GM18870 (cell line): ENCODE measurements around the gene KRTAP12-3.
"Not testable (repeated sequence)": the region's sequence is repeated elsewhere in the genome, so short reads cannot be mapped to it uniquely, and the experiment has no call there.

Source experiments
- ATAC-seq: cut with Tn5 transposase; IDR thresholded peaks from one replicate; pipeline ENCODE4 v1.9.1; 2021; ENCODE audit warnings: moderate library complexity; ENCODE audit not compliant: unreplicated experiment

KRTAP12-3 gene

DNA sequence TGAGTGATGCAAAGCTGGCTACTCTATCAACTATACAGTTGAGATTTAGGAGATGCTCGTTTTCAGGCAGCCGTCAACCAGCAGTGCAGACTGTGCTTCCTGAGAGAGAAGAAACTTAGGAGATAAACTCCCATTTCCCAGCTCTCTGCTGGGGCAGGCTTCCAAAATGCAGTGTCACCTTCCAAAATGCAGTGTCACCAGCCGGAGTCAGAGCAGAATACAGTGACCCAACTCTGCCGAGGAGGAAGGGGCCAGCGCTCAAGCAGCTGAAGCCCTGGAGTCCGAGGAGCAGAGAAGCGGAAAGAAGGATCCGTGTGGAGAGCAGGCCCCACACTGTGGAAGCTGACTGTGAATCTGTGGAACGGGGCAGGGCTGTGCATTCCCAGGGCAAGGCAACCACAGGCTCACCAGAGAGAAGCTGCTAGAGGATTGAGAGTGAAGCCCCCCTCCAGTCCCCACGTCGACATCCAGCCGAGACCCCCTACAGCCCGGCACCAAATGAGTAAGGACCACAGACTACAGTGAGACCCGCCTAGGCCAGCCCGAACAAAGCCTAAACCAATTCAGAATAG is 24.9 kb downstream of the KRTAP12-3 start:
- no peak for ATAC-seq

DNA sequence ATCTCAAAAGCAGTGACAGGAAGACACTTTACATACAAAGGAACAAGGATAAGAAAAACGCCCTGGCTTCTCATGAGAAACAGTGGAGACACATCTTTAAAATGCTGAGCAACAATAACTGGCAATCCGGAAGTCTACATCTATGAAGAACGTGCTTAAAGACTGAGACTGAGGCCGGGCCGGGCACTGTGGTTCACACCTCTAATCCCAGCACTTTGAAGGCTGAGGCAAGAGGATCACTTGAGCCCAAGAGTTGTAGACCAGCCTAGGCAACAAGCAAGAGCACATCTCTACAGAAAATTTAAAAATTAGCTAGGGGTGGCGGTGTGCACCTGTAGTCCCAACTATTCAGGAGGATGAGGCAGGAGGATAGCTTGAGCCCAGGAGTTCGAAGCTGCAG is 26.3 kb downstream of the KRTAP12-3 start:
- ATAC-seq, result no peak

DNA sequence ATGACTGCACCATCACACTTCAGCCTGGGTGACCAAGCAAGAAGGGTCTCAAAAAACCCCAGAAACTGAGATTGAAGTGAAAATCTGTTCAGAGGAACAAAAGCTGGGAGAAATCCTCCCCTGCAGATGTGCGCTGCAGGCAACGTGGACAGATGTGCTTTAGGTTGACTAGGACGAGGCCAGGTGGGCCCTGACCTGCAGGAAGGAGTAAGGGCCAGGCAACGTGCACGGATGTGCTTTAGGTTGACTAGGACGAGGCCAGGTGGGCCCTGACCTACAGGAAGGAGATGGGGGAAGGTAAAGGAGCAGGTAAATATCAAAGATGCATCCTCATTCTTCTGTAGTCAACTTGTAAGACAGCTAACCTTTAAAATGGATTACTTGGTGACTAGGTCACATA is 26.8 kb downstream of the KRTAP12-3 start:
- ATAC-seq, result no peak

DNA sequence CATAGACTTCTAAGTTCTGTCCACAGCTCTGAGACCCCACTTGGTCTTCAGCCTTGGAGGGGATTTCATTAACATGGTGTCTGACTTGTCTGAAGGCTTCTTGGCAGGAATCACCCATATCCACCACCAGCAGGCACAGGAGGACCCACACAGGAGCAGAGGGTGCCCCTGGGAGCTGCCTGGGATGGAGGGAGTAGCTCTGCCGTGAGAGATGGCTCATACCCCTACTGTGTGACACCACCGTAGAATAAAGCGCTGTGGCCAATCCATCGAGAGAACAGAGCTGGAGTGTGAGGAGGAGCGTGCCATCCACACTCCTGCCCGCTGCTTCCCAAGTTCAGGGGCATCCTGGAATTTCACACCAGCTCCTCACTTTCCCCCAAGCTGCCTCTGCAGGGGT is 27.3 kb downstream of the KRTAP12-3 start:
- not testable (repeated sequence) for ATAC-seq

DNA sequence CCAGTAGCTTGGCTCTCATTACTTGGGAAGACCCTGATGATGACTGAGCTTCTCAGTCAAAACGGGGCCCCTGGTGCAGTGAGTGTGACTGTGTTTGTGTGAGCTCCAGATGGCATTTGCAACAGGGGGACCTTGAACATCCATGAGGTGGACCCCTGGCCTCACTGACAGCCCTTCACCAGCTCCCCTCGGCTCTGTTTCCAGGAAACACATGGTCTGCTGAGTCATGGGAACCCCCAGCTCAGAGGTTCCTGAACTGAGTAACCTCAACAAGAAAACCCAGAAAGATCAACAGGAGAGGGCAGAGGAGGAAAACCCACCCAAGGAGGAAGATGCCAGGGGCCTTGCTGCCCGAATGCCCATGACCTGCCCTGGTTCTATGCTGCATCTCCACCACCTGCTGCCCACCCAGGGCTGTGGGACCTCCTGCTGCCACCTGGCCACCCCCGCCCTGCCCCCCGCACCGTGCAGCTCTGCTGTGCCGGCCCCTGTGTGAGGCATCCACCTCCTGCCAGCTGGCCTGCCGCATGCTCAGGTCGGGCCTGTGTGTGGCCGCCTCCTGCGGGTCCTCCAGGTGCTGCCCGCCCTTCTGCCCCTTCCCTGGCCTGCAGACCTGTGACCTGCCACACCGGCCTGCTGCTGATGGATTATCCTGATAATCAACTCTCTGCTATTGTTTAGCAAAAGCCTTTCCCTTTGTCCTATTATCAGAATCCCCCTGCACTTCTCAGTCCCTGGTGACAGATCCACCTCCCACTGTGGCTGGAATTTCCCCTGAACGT is 28.5 kb downstream of the KRTAP12-3 start:
- no peak for ATAC-seq

DNA sequence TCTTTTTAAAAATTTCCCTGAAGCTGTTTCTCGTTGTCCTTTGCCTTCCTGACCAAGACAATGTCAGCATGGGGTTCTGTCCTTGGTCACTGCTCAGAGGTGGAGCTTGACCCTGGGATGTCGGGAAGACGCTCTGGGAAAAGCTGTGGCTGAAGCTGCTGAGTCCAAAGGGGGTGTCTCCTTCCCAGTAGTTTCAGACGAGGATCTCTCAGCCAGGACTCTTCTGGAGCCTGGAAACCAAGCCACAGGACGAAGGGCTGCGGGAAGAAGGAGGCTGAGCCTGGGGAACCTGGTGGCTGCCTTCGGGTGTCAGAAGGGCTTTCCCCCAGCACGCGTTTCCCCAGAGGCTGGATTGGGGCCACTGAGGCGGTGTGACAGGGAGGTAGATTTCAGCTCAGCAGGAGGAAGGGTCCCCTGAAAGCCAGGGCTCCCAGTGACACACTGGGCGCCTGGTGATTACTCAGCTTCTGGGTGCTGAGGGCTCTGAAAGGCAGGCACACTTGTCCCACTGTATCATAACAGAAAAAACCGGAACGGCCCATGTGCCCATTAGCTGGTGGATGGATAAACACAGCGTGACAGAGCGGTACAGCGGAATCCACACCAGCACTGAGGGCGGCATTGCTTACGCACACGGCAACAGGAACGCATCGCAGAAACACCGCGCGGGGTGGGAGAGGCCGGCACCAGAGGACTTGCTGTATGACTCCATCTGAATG is 29.3 kb downstream of the KRTAP12-3 start:
- no peak for ATAC-seq

DNA sequence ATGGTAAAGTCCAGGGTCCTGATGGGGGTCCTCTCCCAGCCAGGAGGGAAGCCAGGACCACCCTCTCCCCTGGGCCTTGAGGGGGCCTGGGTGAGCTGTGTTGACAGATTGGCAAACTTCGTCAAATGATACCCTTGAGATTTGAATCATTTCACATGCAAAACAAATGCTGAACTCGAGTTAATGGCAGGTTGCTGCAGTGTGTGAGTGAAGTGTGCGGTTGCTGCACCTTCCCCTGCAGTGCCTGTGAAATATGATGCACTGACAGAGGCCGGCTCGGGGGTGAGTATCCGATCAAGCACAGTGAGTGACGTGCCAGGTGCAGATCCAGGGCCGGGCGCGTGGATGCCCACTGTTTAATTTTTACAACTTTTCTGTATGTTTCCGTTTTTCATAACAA is 29.9 kb downstream of the KRTAP12-3 start:
- ATAC-seq, result no peak

DNA sequence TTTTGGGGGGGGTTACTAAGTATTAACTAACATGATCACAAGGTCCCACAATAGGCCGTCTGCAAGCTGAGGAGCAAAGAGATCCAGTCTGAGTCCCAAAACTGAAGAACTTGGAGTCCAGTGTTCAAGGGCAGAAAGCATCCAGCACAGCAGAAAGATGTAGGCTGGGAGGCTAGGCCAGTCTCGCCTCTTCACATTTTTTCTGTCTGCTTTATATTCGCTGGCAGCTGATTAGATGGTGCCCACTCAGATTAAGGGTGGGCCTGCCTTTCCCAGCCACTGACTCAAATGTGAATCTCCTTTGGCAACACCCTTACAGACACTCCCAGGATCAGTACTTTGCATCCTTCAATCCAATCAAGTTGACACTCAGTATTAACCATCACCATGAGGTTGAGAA is 32.0 kb downstream of the KRTAP12-3 start:
- not testable (repeated sequence) for ATAC-seq

DNA sequence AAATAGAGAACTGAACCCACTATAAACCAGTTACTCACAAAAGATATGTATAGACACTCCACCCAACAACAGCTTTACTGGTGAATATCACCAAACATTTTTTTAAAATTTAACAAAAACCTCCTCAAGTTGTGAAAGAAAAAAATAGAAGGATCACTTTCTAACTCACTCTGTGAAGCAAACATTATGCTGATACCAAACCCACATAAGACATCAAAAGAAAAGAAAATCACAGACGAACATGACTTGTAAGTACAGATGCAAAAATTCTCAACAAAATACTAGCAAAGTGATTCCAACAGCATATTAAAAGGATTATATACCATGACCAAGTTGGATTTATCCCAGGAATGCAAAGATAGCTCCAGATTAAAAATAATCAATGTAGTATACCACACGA is 34.0 kb downstream of the KRTAP12-3 start:
- ATAC-seq, result no peak

DNA sequence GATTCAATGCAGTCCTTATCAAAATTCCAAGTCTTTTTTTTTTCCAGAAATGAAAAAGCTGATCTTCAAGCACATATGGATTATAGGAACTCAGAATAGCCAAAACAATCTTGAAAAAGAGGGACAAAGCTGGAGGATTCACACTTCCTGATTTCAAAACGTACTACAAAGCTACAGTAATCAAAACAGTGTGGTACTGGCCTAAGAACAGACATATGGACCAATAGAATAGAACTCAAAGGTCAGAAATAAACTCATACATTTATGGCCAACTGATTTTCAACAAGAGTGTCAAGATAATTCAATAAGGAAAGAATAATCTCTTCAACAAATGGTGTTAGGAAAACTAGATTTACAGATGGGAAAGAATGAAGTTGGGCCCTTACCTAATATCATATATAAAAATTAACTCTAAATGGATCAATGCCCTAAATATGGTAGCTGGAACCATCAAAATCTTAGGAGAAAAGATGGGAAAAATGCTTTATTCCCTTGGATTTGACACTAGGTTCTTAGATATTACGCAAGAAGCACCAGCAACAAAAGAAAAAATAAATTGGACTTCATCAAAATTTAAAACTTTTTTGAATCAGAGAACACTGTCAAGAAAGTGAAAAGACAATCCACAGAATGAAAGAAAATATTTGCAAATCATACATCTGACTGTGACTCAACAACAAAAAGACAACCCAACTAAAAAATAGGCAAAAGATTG is 35.2 kb downstream of the KRTAP12-3 start:
- ATAC-seq, result no peak

DNA sequence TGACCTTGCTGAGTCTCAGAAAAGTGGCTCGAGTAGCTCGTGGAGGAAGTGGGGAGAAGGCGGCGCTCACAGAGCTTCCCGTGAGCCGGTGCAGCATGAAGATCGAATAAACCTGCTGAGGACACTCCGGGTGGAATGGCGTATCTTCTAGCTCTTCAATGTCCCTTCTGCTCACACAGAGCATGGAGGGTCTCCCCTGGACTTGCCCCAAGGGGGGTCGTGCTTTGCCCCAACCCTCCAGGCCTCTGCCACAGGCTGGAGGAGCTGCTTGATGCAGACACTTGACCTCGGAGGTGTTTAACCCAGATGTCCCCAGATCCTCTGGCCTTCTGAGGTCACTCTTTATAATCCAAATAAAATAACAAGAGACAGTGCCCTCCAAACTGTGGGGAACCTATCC is 37.0 kb downstream of the KRTAP12-3 start:
- ATAC-seq, result no peak

DNA sequence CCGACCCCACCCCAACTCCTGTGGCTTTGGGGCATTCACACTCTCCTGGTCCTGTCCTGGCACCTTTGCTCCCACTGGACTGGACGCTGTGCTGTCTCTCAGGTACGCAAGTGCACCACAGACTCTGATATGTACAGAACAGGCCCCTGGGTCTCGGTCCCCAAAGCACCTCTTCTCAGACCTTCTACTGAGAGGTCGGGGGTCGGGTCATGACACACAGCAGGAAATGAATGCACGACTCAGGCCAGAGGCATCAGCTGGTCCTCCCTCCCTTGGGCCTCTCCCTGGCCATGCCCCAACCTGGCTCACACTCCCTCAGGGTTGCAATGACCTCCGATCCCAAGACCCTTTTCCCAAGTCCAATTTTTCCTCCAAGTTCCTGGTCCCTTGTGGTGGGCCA is 37.5 kb downstream of the KRTAP12-3 start:
- no peak for ATAC-seq

DNA sequence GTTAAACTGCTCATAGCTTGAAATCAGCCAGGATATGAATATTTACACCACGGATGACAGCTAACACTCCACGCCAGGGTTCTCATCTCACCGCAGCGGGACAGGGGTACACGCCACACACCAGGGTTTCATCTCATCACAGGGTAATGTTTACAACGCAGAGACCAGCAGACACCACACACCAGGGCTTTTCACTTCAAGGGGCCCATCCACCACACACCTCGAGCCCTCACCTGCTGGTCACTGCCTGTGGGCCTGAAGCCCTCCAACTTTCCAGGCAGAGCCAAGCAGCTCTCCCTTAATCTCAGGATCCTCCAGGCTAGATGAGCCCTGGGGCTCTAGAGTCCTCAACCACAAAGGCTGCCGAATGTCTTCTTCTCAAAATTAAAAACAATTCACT is 37.9 kb downstream of the KRTAP12-3 start:
- no peak for ATAC-seq

DNA sequence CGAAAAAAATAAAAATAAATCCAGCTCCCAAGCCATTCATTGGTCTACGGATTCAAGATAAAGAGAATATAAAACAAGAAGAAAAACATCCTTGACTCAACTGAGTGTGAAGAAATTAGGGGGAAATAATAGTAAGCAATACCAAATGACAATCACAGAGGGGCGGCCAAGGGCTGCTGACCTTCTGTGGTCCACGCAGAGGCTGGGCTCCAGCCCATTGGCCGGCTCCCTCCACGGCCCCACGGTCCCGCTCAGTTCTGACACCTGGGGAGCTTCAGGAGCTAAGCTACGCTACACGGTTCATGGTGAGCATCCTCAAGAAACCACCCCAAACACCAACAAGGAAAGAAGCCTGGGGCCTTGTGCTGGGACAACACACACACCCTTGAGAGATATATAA is 38.8 kb downstream of the KRTAP12-3 start:
- ATAC-seq, result no peak

DNA sequence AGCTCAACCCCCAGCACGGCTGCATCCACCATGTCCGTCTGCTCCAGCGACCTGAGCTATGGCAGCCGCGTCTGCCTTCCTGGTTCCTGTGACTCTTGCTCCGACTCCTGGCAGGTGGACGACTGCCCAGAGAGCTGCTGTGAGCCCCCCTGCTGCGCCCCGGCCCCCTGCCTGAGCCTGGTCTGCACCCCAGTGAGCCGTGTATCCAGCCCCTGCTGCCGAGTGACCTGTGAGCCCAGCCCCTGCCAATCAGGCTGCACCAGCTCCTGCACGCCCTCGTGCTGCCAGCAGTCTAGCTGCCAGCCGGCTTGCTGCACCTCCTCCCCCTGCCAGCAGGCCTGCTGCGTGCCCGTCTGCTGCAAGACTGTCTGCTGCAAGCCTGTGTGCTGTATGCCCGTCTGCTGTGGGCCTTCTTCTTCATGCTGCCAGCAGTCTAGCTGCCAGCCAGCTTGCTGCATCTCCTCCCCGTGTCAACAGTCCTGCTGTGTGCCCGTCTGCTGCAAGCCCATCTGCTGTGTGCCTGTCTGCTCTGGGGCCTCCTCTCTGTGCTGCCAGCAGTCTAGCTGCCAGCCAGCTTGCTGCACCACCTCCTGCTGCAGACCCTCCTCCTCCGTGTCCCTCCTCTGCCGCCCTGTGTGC is 39.6 kb downstream of the KRTAP12-3 start, which contains the start of gene KRTAP10-12:
Gene KRTAP10-12, plus strand, starts transcription at position 1 of the 639 bp plus-strand sequence. Its CDS starts 30 bp downstream, at position 31.
- ATAC-seq, result not testable (repeated sequence)

DNA sequence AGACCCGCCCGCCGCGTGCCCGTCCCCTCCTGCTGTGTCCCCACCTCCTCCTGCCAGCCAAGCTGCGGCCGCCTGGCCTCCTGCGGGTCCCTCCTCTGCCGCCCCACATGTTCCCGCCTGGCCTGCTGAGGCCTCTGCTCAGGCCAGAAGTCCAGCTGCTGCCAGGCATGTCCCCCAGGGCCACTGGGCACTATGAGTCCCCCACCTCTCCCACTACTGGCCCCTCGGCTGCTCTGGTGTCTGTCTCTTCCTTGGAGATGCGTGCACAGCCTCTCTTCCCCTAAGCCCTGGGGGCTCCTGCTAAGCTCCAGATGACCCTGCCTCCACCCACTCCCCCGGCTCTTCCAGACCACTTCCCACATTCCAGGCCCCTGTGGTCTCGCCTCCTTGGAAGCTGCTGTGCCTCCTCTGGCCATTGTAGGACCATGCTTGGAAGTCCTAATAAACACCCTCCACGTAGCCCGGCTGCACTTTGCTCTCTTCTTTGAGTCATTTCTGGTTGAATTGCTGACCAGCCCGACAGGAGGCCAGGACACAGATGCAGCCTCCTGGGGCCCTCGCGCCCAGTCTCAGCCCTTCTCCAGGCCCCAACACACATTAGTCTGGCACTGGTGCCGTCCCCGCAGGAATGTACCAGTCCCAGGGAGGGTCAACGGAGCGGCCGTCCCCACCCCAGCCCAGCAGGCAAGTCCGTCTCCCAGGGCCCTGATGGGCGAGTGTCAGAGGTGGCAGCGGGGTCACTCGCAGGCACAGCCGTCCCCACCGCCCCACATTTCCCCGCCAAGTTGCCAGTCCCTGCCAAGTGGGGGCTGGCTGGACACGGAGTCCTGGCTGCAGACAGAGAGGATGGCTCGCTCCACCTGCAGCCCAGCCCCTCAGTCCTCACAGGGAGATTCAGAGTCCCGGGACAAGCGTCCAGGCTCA is 40.3 kb downstream of the KRTAP12-3 start:
- ATAC-seq, result no peak

DNA sequence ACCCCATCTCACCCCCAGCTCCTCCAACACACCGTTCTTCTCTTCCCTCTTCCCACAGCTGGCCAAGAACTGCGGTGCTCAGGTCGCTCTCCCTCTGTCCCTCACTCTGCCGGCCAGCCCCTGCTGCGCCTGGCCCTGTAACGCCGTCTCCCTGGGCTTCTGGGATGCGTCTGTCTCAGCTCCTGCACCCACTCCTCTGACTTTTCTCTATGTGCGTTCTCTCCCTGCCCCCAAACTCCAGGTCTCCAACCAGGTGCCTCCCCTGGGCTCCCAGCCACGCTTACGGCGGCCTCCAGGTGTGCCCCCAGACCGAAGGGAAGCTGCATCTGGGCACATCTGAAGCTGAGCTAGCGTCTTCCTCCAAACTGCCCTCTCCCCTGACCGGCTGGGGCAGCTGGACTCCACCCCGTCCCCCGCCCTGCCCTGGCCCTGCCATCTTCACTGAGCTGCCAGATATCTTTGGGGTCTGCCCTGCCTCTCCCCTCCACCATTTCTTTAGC is 41.8 kb downstream of the KRTAP12-3 start:
- no peak for ATAC-seq

DNA sequence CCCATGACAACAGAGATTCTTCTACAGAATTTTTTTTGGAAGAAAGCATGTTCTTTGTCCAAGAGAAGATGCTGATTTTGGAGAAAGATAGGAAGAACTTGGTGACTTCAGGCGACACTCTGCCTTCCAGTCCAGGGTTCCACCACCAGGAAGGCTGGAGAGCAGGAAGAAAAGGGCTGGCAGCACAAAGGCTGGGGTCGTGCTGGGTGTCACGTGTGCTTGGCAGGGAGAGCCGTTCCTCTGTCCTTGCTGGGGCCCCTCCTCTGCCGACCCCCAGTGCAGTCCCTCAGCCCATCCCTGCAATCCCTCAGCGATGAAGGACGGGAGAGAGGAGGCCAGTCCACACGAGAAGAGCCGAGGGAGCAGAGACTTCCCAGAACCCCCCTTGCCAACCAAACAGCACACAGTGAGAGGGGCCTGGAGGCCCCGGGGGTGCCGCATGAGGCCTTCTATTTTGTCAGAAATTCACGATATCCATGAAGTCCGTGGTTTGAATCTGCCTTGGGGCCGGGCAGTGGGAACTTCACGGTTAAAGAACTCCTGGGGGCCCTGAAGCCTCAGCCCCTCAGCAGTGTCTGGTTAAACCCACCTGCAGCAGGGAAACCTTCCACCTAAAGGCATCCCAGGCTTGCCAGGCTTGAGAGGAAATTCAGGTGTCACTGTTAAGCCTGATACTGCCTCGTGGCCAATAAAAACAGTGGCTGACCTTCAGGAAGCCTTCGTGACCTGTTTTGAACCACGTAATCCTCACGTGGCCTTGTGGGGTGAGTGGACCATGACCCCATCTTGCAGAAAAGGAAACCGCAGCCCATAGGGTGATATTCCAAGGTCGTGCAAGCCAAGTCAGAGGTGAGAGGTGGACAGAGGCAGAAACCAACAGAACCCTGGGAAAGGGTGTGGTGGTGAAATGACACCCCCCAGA is 42.6 kb downstream of the KRTAP12-3 start:
- ATAC-seq, result no peak

DNA sequence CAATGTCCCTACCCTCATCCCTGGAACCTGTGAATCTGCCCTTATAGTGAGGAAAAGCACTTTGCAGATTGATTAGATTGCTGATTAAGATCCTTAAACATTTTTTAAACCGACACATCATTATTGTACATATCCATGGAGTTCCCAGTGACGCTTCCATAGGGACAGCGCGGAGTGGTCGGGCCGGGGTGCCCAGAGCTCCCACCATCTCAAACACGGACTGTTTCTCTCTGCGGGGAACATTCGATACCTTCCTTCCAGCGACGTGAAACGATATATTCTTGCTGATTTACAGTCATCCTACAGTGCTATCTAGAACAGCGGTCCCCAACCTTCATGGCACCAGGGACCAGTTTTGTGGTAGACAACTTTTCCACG is 43.3 kb downstream of the KRTAP12-3 start:
- no peak for ATAC-seq
